H1 (cell line): ENCODE measurements around the gene DNASE1. TPM values are rescaled to one million over a fixed set of nuclear protein-coding genes. Genes with fewer than 3 reads are reported as not detected.

ENCODE experiments used
- CBX5 ChIP-seq: fragments of 300-800, 300-1000 bp; sonication (generic); IDR thresholded peaks from 2 replicates; pipeline ENCODE4 v1.7.1; 2016; ENCODE audit warnings: antibody characterized with exemption, low read length, low read depth
- CBX8 ChIP-seq: fragments of 300-800, 300-1000 bp; sonication (generic); IDR thresholded peaks from 2 replicates; pipeline ENCODE4 v1.7.1; 2016; ENCODE audit warnings: low read depth, low read length, borderline replicate concordance
- SAP30 ChIP-seq: fragments of 300-600 bp; sonication (generic); IDR thresholded peaks from 2 replicates; pipeline ENCODE4 v1.7.1; 2012; ENCODE audit warnings: low read length, moderate library complexity, mild to moderate bottlenecking, inconsistent platforms; ENCODE audit not compliant: insufficient read depth, insufficient replicate concordance
- SP4 ChIP-seq: IDR thresholded peaks from 2 replicates; pipeline ENCODE4 v1.6.1; 2012; ENCODE audit warnings: low read length, inconsistent platforms
- polyA plus RNA-seq, 7 experiments: library from polyadenylated mRNA; depleted of rRNA in 3 of 7; stranded (reverse) in 5 of 7; unstranded in 2 of 7; fragments of >200 nt in 5 of 7; fragments of 200-250 nt in 2 of 7; gene quantifications; 1 replicate in 5 of 7; 2 replicates in 1 of 7; 4 replicates in 1 of 7; pipeline versions ENCODE4 v1.2.1 to v1.2.3, GENCODE V29; 2011 to 2013; ENCODE audit warnings: missing spikeins in 2 of 7, mixed read lengths in 2 of 7
- total RNA-seq: library from RNA; stranded (reverse); fragmentation: NEBNext Ultra II Directional; extraction: Animal tissue kit (Norgen Biotek cat#: 25700); gene quantifications from 2 replicates; pipeline ENCODE4 v1.2.1, GENCODE V29; 2021

Gene DNASE1
- total and polyA plus RNA-seq, 2 of the 8 experiments (the other 6 are each of a cell fraction or from before 2014, with no cell fraction given) = 11.5 to 16.7 TPM

- no peak for TF ChIP-seq CBX5
- TF ChIP-seq SAP30 = no peak
- no peak for TF ChIP-seq CBX8
- TF ChIP-seq SP4 = no peak
Measured at GRCh38 chr16:3607634-3608033, 46.9 kb upstream of the DNASE1 start (continued).
